IPS-18a (cell line): ENCODE data around the gene BLOC1S5.
"Not testable (repeated sequence)": the region's sequence is repeated elsewhere in the genome, so short reads cannot be mapped to it uniquely, and the experiment has no call there.

Experiments
- H3K27ac ChIP-seq: one replicate; pipeline ENCODE4 v1.5.1; 2013; ENCODE audit warnings: low read length
- H3K27me3 ChIP-seq: one replicate; pipeline ENCODE4 v1.6.1; 2013; ENCODE audit warnings: mild to moderate bottlenecking, low read length; ENCODE audit not compliant: control insufficient read depth, insufficient read depth
- H3K36me3 ChIP-seq: one replicate; pipeline ENCODE4 v1.6.1; 2013; ENCODE audit warnings: low read depth, low read length; ENCODE audit not compliant: control insufficient read depth
- H3K4me1 ChIP-seq: one replicate; pipeline ENCODE4 v1.6.1; 2013; ENCODE audit warnings: low read depth, low read length; ENCODE audit not compliant: control insufficient read depth
- H3K4me3 ChIP-seq: one replicate; pipeline ENCODE4 v1.5.1; 2013; ENCODE audit warnings: low read length
- H3K9ac ChIP-seq: one replicate; pipeline ENCODE4 v1.6.1; 2013; ENCODE audit warnings: mild to moderate bottlenecking, low read length, moderate library complexity
- H3K9me3 ChIP-seq: one replicate; pipeline ENCODE4 v1.6.1; 2013; ENCODE audit warnings: low read depth, low read length; ENCODE audit not compliant: control insufficient read depth

Gene BLOC1S5

DNA sequence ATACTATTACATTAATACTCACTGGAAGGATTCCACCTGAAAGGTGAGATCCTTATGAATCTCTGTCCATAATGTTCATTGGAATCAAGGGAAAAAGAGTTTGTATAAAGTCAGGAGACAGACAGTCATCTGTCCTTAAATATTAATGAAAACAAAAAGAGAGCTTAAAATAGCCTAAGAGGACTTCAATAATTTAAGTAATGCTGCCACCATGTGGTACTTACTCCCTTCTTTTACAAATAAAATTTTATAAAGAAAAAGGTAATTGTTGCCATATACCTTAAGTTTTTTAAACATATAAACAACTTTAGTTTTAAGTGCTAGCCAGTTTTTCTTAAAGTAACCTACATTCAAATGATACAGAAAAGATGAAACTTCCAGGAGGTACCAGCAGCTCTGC lies 5.1 kb downstream of the BLOC1S5 start:
- Histone ChIP-seq H3K27me3 (no peaks in the 10 kb centered on the region), H3K9me3 (no peaks in the 10 kb centered on the region)

DNA sequence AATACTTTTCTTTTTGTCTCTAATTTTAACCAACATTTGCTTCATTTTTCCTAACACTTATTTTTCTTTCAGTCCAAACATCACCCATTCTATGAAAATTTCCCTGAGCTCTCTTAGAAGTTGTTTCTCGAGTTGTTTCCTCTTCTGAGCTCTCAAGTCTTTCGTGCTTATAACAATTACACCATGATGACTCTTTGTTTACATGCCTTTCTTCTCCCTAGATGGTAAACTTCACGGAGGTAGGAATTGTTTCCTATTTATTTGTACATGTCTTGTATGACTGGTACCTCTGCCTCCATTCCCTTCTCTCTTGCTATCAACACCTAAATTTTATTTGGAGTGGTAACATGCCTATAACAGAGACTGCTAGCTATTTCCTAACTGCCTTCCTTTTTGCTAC lies 6.4 kb downstream of the BLOC1S5 start:
- H3K4me1 ChIP-seq, result no peaks in the 10 kb centered on the region
- H3K9me3 ChIP-seq, result no peaks in the 10 kb centered on the region
- no peaks in the 10 kb centered on the region for H3K27me3 ChIP-seq
- no peak overlapping the region for H3K27ac ChIP-seq
- peaks cover 5% of the 10 kb centered on the region for H3K36me3 ChIP-seq
- H3K9ac ChIP-seq, result no peak overlapping the region
- H3K4me3 ChIP-seq, result no peak overlapping the region

More for the DNA sequence above, 5.1 kb downstream of the BLOC1S5 start:
- no peak overlapping the region for H3K9ac ChIP-seq
- H3K4me1 ChIP-seq, result no peaks in the 10 kb centered on the region
- H3K4me3 ChIP-seq, result no peak overlapping the region
- H3K36me3 ChIP-seq, result peaks cover 5% of the 10 kb centered on the region
- no peak overlapping the region for H3K27ac ChIP-seq

DNA sequence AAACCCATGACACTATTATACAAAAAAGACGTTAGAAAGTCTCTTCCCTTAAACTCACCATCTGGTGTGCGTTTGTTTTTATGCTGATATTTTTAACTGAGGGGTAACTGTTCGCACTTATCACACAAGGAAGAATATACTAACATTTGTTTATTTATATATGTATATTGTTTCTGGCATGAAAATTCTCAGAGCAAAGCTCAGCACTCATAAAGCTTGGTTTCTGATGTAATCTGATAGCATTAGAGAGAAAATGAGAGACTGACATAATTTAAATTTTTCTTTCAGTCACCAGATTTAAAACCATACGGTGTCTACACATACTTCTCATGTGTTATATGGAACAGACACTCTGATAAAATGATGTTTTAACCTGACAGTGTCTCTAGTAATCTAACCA lies 6.9 kb downstream of the BLOC1S5 start:
- Histone ChIP-seq H3K4me1 (no peaks in the 10 kb centered on the region), H3K9ac (no peak overlapping the region), H3K27me3 (no peaks in the 10 kb centered on the region), H3K4me3 (no peak overlapping the region), H3K9me3 (no peaks in the 10 kb centered on the region), H3K36me3 (peaks cover 5% of the 10 kb centered on the region), H3K27ac (no peak overlapping the region)

DNA sequence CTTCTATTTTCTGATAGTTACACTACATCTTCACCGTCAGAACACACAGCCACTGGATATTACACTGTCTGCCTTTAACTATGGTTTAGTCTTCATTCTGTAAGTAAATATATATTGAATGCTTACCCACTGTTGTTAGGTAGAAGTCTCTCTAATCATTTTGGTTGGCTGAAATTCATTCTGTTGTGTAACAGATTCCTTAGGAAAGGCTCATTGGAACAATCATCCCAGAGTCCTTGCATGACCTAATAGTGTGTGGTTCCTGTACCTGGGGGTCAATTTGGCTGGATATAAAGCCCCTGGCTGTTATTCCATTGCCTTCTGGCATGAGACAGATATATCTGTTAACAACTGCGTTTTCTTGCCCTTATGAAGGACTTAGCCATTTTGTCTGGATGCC lies 9.9 kb downstream of the BLOC1S5 start:
- no peaks in the 10 kb centered on the region for H3K27me3 ChIP-seq
- no peak overlapping the region for H3K9ac ChIP-seq
- no peaks in the 10 kb centered on the region for H3K36me3 ChIP-seq
- no peaks in the 10 kb centered on the region for H3K4me1 ChIP-seq
- H3K4me3 ChIP-seq, result no peak overlapping the region
- H3K27ac ChIP-seq, result no peak overlapping the region
- no peaks in the 10 kb centered on the region for H3K9me3 ChIP-seq

DNA sequence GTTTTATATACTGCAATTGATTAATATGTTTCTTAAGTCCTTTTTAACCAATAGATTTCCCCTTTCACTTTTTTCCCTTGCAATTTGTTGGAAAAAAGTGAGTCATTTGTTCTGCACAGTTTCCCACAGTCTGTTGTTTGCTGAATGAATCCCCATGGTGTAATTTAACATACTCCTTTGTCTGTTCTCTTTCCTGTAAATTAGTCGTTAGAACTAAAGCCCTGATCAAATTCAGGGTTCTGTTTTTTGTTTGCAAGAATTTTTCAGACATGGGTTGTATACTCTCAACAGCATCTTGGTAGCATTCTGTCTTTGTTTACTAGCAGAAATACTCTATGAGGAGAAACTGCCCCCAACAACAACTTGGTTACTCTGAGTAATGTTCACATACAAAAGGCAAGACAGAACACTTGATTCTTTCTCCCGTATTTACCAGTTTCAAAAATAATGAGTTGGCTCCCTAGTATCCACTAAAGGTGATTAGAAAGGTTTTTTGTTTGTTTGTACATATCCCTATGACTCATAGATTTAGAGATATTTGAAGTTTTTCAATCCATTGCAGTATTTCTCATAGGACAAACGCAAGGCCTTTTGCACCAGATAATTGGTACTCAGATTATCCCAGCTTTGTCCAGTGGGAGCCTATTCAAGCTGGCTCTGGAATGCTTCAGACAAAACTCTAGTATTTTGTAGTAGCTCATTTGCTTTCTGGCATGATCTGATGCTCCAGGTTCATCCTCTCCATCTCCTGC lies 16.5 kb downstream of the BLOC1S5 start:
- H3K27me3 ChIP-seq, result no peaks in the 10 kb centered on the region
- no peak overlapping the region for H3K27ac ChIP-seq
- no peaks in the 10 kb centered on the region for H3K9me3 ChIP-seq
- no peaks in the 10 kb centered on the region for H3K36me3 ChIP-seq
- no peak overlapping the region for H3K9ac ChIP-seq
- H3K4me3 ChIP-seq, result no peak overlapping the region
- peaks cover 6% of the 10 kb centered on the region for H3K4me1 ChIP-seq

DNA sequence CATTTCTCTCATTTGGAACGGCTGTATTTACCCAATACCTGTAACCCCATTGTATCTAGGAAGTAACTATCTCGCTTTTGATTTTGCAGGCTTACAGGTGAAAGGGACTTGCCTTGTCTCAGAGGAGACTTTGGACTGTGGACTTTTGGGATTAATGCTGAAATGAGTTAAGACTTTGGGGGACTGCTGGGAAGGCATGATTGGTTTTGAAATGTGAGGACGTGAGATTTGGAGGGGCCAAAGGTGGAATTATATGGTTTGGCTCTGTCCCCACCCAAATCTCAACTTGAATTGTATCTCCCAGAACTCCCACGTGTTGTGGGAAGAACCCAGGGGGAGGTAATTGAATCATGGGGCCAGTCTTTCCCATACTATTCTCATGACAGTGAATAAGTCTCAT lies 18.4 kb downstream of the BLOC1S5 start:
- H3K4me3 ChIP-seq, H3K36me3 ChIP-seq, H3K9ac ChIP-seq, H3K4me1 ChIP-seq, H3K27ac ChIP-seq, H3K9me3 ChIP-seq, H3K27me3 ChIP-seq: not testable (repeated sequence)

DNA sequence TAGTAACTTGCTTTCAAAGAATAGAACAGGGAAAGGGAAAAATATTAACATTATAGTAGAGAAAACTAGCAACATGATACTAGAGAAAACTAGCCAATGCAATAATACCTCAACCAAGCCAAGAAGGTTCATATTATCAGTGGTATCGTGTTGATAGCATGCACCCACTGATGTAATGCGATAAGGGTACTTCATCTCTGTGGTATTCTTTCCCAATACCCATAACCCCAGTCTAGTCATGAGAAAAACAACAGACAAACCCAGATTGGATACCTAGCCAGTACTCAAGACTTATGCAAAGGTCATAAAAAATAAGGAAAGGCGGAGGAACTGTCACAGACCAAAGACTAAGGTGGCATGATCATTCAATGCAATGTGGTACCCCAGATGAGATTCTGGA lies 21.0 kb downstream of the BLOC1S5 start:
- no peak overlapping the region for H3K9ac ChIP-seq

DNA sequence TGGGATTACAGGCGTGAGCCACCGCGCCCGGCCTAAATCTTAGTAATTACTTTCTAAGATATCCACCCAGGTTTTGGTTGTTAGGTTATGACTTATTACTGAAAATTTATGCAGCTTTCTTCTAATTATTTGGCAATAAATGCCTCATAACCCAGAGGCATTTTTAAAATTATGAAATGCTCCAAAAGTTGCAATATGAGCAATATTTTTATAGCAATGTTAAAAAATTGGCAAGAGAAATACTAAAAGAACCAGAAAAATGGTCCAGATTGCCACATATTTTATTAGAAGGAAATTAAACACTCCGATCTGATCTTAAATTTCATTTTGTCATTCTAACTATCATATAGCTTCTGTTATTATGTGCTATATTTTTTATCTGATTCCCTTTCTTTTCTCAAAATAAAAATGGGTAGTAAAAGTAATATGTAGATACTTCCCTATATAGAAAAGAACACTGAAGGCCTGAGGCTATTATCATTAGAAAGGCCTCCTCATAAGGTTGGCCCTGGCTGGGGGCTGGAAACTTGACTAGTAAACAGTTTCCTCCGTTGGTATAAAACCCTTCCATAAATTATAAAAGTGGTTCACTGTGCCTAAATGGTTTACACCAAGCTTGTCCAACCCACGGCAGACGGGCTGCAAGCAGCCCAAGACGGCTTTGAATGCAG lies 22.1 kb downstream of the BLOC1S5 start:
- H3K27me3 ChIP-seq, result no peaks in the 10 kb centered on the region
- no peaks in the 10 kb centered on the region for H3K4me1 ChIP-seq
- H3K9ac ChIP-seq, result no peak overlapping the region
- no peak overlapping the region for H3K4me3 ChIP-seq
- H3K27ac ChIP-seq, result no peak overlapping the region
- H3K36me3 ChIP-seq, result peaks cover 12% of the 10 kb centered on the region
- H3K9me3 ChIP-seq, result no peaks in the 10 kb centered on the region

More for the DNA sequence above, 21.0 kb downstream of the BLOC1S5 start:
- H3K4me3 ChIP-seq, result no peak overlapping the region
- H3K9me3 ChIP-seq, result no peaks in the 10 kb centered on the region
- H3K27me3 ChIP-seq, result no peaks in the 10 kb centered on the region
- H3K27ac ChIP-seq, result no peak overlapping the region
- peaks cover 6% of the 10 kb centered on the region for H3K4me1 ChIP-seq
- H3K36me3 ChIP-seq, result peaks cover 12% of the 10 kb centered on the region

DNA sequence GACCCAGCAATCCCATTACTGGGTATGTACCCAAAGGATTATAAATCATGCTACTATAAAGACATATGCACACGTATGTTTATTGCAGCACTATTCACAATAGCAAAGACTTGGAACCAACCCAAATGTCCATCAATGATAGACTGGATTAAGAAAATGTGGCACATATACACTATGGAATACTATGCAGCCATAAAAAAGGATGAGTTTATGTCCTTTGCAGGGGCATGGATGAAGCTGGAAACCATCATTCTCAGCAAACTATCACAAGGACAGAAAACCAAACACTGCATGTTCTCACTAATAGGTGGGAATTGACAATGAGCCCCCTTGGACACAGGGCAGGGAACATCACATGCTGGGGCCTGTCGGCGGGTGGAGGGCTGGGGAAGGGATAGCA lies 30.1 kb downstream of the BLOC1S5 start:
- not testable (repeated sequence) for H3K9me3 ChIP-seq, H3K27ac ChIP-seq, H3K27me3 ChIP-seq, H3K36me3 ChIP-seq, H3K4me1 ChIP-seq, H3K4me3 ChIP-seq, H3K9ac ChIP-seq

DNA sequence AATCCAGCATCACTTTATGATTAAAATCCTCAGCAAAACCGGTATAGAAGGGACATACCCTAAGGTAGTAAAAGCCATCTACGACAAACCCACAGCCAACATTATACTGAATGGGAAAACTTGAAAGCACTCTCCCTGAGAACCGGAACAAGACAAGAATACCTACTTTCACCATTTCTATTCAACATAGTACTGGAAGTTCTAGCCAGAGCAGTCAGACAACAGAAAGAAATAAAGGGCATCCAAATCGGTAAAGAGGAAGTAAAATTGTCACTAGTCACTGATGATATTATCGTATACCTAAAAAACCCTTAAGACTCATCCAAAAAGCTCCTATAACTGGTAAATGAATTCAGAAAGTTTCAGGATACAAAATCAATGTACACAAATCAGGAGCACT lies 33.3 kb downstream of the BLOC1S5 start:
- Histone ChIP-seq H3K4me1 (no peaks in the 10 kb centered on the region), H3K36me3 (peaks cover 4% of the 10 kb centered on the region), H3K27me3 (no peaks in the 10 kb centered on the region), H3K9ac (no peak overlapping the region), H3K9me3 (no peaks in the 10 kb centered on the region), H3K4me3 (no peak overlapping the region), H3K27ac (no peak overlapping the region)

DNA sequence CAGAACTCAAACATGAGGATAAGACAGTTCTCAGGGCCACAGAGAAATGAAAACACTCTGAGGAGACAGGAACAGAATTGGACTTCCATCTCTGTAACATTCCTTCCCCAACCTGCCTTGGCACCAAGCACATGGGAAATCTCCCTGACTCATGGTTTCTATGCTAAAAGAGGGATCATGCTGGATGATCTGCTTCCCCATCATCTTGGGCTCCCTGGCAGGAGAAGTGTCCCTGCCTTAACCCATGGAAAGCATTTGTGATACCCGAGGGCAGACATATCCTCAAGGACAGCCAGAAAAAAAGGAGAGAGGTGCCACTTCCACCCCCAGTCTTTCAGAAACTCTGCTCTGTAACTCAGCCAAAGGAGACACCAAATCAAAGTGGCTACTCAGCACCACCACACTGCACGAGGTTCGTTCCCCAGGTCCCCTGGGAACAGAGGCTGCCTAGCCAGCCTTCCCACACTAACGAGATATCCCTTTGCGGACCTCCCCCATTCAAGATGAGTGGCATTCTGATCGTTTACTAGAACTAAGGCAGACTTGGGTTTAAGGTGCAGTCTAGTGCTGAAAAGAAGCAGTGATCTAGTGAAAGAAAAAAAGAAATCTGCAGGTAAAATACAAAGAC lies 34.8 kb downstream of the BLOC1S5 start:
- no peak overlapping the region for H3K9ac ChIP-seq
- no peak overlapping the region for H3K27ac ChIP-seq
- H3K36me3 ChIP-seq, result peaks cover 4% of the 10 kb centered on the region
- no peaks in the 10 kb centered on the region for H3K4me1 ChIP-seq
- H3K9me3 ChIP-seq, result no peaks in the 10 kb centered on the region
- H3K27me3 ChIP-seq, result no peaks in the 10 kb centered on the region
- H3K4me3 ChIP-seq, result no peak overlapping the region
